ENCODE results near the gene CALM3. TPM values are rescaled to one million over a fixed set of nuclear protein-coding genes. Genes with fewer than 3 reads are reported as not detected.

Gene CALM3
- total RNA-seq, 4 donors from 2014 or later, result 128 to 193 (median 163) TPM

DNA sequence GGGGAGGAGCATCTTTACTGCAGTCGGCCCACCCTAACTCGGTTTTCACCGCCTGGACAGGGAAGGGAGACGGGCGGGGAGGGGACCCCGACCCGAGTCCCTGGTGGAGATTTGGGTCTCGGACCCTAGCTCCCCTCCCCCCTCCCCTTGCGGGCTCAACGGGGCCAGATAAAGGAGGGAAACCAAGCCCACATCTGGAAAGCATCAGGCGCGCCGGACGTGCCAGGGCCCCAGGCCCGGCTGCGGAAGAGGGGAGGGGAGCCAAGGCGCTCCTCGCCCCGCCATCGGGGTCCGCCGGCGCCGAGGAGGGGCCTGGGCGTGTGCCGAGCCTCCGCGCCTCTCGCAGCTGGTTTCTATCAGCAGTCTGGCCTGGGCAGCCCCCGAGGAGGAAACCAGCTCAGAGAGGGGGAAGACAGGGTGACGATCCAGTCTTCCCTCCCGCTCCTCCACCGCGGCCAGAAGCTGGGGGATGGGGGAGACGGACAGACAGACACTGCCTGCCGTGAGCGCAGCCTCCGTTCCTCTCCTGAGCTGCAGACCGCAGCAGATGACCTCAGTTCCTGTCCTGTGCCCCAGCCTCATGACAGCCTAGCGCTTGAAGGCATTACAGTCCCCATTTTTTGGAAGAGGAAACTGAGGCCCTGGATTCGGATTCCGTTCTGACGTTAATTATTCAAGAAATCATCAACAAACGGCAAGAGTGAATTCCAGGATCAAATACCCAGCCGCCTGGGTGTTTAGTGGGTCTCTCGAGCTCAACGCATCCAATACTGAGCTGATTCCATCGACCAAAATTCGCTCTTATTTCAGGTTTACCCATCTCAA, 38.4 kb downstream of the CALM3 start:
- peak overlapping the region; percentile 58 to 89 (median 84) for H3K27ac ChIP-seq
- peaks cover 0 to 49% (median 10%) of the 10 kb centered on the region in 3 donors for H3K4me1 ChIP-seq
- H3K27me3 ChIP-seq, result no peaks in the 10 kb centered on the region
- ATAC-seq, result peak; percentile 33
- no peaks in the 10 kb centered on the region for H3K9me3 ChIP-seq
- WGBS, 2 donors (ENCODE audit: low coverage in 1 of 2), result 43% methylated on average over 5 of the region's 49 CpGs; no CpG with 5 or more reads in 1 of the 2 donors
- H3K36me3 ChIP-seq, result no peaks in the 10 kb centered on the region
- peak overlapping the region; percentile 40 to 58 for H3K4me3 ChIP-seq
- TF ChIP-seq EP300 (IDR thresholded peaks at IDR 0.05), result no peak
- TF ChIP-seq POLR2AphosphoS5 (IDR thresholded peaks at IDR 0.05), result peak; percentile 70
- TF ChIP-seq, protein P1, sequence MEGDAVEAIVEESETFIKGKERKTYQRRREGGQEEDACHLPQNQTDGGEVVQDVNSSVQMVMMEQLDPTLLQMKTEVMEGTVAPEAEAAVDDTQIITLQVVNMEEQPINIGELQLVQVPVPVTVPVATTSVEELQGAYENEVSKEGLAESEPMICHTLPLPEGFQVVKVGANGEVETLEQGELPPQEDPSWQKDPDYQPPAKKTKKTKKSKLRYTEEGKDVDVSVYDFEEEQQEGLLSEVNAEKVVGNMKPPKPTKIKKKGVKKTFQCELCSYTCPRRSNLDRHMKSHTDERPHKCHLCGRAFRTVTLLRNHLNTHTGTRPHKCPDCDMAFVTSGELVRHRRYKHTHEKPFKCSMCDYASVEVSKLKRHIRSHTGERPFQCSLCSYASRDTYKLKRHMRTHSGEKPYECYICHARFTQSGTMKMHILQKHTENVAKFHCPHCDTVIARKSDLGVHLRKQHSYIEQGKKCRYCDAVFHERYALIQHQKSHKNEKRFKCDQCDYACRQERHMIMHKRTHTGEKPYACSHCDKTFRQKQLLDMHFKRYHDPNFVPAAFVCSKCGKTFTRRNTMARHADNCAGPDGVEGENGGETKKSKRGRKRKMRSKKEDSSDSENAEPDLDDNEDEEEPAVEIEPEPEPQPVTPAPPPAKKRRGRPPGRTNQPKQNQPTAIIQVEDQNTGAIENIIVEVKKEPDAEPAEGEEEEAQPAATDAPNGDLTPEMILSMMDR (IDR thresholded peaks at IDR 0.05), result peak in 1 of 4 experiments; percentile 6
- TF ChIP-seq POLR2A (IDR thresholded peaks at IDR 0.05), result no peak

DNA sequence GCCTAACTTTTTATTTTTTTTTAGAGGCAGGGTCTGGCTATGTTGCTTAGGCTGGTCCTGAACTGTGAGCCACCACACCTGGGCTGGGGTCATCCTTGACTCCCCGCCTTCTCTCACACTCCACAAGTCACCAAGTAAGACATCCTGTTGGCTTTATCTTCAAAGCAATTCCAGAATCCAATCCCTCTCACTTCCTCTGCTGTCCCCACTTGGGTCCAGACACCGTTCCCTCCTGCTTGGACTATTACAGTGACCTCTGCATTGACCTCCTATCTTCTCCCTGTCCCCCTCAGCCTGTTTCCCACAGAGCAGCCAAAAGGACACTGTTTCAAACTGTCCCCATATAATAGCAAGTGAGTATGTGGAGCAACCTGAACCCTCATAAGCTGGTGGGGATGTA, 39.5 kb downstream of the CALM3 start:
- H3K36me3 ChIP-seq, result no peaks in the 10 kb centered on the region
- no peak overlapping the region for H3K4me3 ChIP-seq
- 72 to 73% methylated on average over 2 of the region's 2 CpGs for WGBS, 2 donors (ENCODE audit: low coverage in 1 of 2)
- TF ChIP-seq POLR2A (IDR thresholded peaks at IDR 0.05), result no peak
- TF ChIP-seq POLR2AphosphoS5 (IDR thresholded peaks at IDR 0.05), result no peak
- TF ChIP-seq EP300 (IDR thresholded peaks at IDR 0.05), result no peak
- TF ChIP-seq, protein P1 (IDR thresholded peaks at IDR 0.05), result no peak
- H3K27ac ChIP-seq, result peak overlapping the region in 2 of 4 donors; percentile 87 to 89
- H3K9me3 ChIP-seq, result no peaks in the 10 kb centered on the region
- ATAC-seq, result no peak
- H3K4me1 ChIP-seq, result peaks cover 0 to 53% (median 10%) of the 10 kb centered on the region in 3 donors
- no peaks in the 10 kb centered on the region for H3K27me3 ChIP-seq

DNA sequence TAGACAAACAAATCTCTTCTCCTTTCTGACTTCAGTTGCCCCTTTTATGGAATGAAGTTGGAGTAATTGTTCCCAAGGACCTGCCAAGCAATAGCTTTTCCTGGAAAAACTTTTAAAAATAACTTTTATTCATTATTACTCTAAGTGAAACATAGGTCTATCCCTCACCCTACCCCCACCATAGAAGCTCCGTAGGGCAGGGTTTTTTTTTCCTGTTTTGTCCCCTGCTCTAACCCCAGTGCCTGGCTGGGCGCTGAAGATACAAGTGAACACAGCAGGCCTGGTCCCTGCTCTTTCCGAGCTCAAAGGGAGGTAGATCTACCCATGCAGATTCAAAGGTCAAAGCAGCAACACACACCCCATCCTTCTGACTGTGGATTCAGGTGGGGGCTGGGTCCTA, 43.6 kb downstream of the CALM3 start:
- Histone ChIP-seq H3K27ac (peak overlapping the region; percentile 57 to 80 (median 70)), H3K4me3 (no peak overlapping the region), H3K36me3 (peaks cover 0 to 9% of the 10 kb centered on the region in 2 donors), H3K27me3 (peaks cover 9% of the 10 kb centered on the region), H3K4me1 (peaks cover 0 to 50% (median 7%) of the 10 kb centered on the region in 3 donors), H3K9me3 (no peaks in the 10 kb centered on the region)
- TF ChIP-seq EP300 (IDR thresholded peaks at IDR 0.05), result no peak
- peak; percentile 72 for TF ChIP-seq POLR2AphosphoS5 (IDR thresholded peaks at IDR 0.05)
- peak; percentile 58 for ATAC-seq
- 0 to 11% methylated on average over 1 to 3 of the region's 3 CpGs for whole genome bisulfite sequencing, 2 donors (ENCODE audit: low coverage in 1 of 2)

- no peak for ATAC-seq
- Histone ChIP-seq H3K9me3 (no peaks in the 10 kb centered on the region), H3K4me3 (no peak overlapping the region), H3K4me1 (peaks cover 0 to 39% (median 7%) of the 10 kb centered on the region in 3 donors), H3K36me3 (peaks cover 0 to 9% of the 10 kb centered on the region in 2 donors), H3K27me3 (peaks cover 9% of the 10 kb centered on the region), H3K27ac (peak overlapping the region in 3 of 4 donors; percentile 4 to 80 (median 44))
- 86 to 94% methylated on average over 2 to 3 of the region's 3 CpGs for WGBS, 2 donors (ENCODE audit: low coverage in 1 of 2)
- TF ChIP-seq EP300 (IDR thresholded peaks at IDR 0.05), result no peak
- TF ChIP-seq, protein P1 (IDR thresholded peaks at IDR 0.05), result no peak
- TF ChIP-seq POLR2AphosphoS5 (IDR thresholded peaks at IDR 0.05), result no peak
- no peak for TF ChIP-seq POLR2A (IDR thresholded peaks at IDR 0.05)
Observed at GRCh38 chr19:46646402-46646801, 45.3 kb downstream of the CALM3 start.

DNA sequence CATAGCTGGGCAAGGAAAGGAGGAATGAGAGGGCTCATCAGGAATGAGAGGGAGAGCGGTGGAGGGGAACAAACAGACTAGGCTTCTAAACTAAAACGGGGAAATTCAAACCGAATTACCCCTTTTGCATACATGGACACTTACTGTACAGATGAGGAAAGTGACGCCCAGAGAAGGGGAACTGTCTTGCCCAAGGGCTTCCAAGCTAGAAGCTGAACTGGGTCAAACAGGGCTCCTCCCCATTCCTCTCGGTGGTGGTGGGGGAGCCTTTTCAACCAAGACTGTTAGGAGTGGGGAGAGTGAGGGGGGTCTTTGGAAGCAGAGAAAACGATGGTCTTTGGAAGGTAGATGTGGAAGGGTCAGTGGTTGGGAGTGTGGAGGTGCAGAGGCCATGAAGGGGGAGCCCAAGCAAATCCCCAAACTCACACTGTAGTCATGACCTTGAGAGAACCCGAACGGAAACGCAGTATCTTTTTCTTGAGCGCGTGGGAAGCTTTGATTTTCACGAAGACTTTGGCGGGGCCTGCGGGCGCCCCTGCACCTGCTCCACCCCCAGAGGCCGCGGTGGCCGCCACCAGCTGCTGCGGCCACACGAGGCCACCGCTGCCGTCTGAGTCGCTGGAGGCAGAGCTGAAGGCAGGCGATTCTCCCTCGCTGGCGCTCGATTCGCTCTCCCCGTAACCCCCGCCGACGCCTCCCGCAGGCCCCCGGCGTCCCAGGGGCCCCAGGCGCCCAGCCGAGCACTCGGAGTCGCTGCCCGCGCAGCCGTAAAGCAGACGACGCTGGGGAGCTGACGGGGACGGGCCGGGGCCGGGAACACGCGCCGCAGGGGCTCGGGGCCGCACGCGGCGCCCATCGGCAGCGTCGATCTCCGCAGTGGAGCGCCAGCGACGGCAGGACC, 47.2 kb downstream of the CALM3 start:
- no peak overlapping the region for H3K4me3 ChIP-seq
- no peak for TF ChIP-seq POLR2AphosphoS5 (IDR thresholded peaks at IDR 0.05)
- no peak for TF ChIP-seq POLR2A (IDR thresholded peaks at IDR 0.05)
- TF ChIP-seq, protein P1 (IDR thresholded peaks at IDR 0.05), result no peak
- no peak for TF ChIP-seq EP300 (IDR thresholded peaks at IDR 0.05)
- H3K4me1 ChIP-seq, result peaks cover 0 to 50% (median 7%) of the 10 kb centered on the region in 3 donors
- peaks cover 9% of the 10 kb centered on the region for H3K27me3 ChIP-seq
- H3K9me3 ChIP-seq, result no peaks in the 10 kb centered on the region
- no peak for ATAC-seq
- peak overlapping the region in 3 of 4 donors; percentile 0 to 43 (median 26) for H3K27ac ChIP-seq
- H3K36me3 ChIP-seq, result peaks cover 0 to 21% of the 10 kb centered on the region in 2 donors
- WGBS, 2 donors (ENCODE audit: low coverage in 1 of 2), result 61 to 74% methylated on average over 4 to 14 of the region's 63 CpGs
